HG02981 (cell line): Measurements from ENCODE around the gene ATL1.
"Not testable (repeated sequence)": the region's sequence is repeated elsewhere in the genome, so short reads cannot be mapped to it uniquely, and the experiment has no call there.

Experiments
- ATAC-seq: cut with Tn5 transposase; IDR thresholded peaks from one replicate; pipeline ENCODE4 v1.9.1; 2021; ENCODE audit warnings: mild to moderate bottlenecking, moderate library complexity; ENCODE audit not compliant: unreplicated experiment

ATL1 gene

GRCh38 chr14:50534416-50534815 is 25.5 kb upstream of the ATL1 start:
- no peak for ATAC-seq

GRCh38 chr14:50534997-50535396 is 24.9 kb upstream of the ATL1 start:
- no peak for ATAC-seq

- not testable (repeated sequence) for ATAC-seq
Measured at GRCh38 chr14:50538034-50538433, 21.9 kb upstream of the ATL1 start.

GRCh38 chr14:50539051-50539450 is 20.9 kb upstream of the ATL1 start:
- ATAC-seq, result no peak

GRCh38 chr14:50541159-50541567 is 18.8 kb upstream of the ATL1 start:
- no peak for ATAC-seq

- no peak for ATAC-seq
Measured at GRCh38 chr14:50542941-50543418, 17.0 kb upstream of the ATL1 start.

GRCh38 chr14:50544911-50545310 is 15.0 kb upstream of the ATL1 start:
- ATAC-seq, result no peak

GRCh38 chr14:50545618-50546017 is 14.3 kb upstream of the ATL1 start:
- no peak for ATAC-seq

GRCh38 chr14:50550294-50550693 is 9.7 kb upstream of the ATL1 start:
- ATAC-seq, result no peak

GRCh38 chr14:50551877-50552276 is 8.1 kb upstream of the ATL1 start:
- ATAC-seq, result no peak

- not testable (repeated sequence) for ATAC-seq
Measured at GRCh38 chr14:50552796-50553195, 7.1 kb upstream of the ATL1 start.

GRCh38 chr14:50560931-50561285 is 963 bp downstream of the ATL1 start:
- ATAC-seq, result no peak

- no peak for ATAC-seq
Measured at GRCh38 chr14:50562841-50563240, 2.9 kb downstream of the ATL1 start.

- ATAC-seq, result no peak
Measured at GRCh38 chr14:50569714-50570274, 9.8 kb downstream of the ATL1 start.

- no peak for ATAC-seq
Measured at GRCh38 chr14:50573862-50574261, 13.9 kb downstream of the ATL1 start.

GRCh38 chr14:50575769-50576168 is 15.8 kb downstream of the ATL1 start:
- no peak for ATAC-seq

GRCh38 chr14:50577982-50578381 is 18.0 kb downstream of the ATL1 start:
- no peak for ATAC-seq

GRCh38 chr14:50578433-50578832 is 18.5 kb downstream of the ATL1 start:
- no peak for ATAC-seq

- ATAC-seq, result no peak
Measured at GRCh38 chr14:50590464-50590863, 30.5 kb downstream of the ATL1 start.

- ATAC-seq, result no peak
Measured at GRCh38 chr14:50594577-50595316, 34.8 kb downstream of the ATL1 start.

GRCh38 chr14:50598765-50599164 is 38.8 kb downstream of the ATL1 start:
- no peak for ATAC-seq

GRCh38 chr14:50599700-50600444 is 39.9 kb downstream of the ATL1 start:
- no peak for ATAC-seq
